ENCODE measurements around the gene EIF2B5. TPM values are rescaled to one million over a fixed set of nuclear protein-coding genes. Genes with fewer than 3 reads are reported as not detected.

EIF2B5 gene
- total and polyA plus RNA-seq, 2 of the 13 experiments (the other 11 are each of a cell fraction or from before 2014, with no cell fraction given) = 38.4 to 60.2 TPM

GRCh38 chr3:184154885-184155643, 19.9 kb downstream of the EIF2B5 start, which contains the start of gene DVL3 (continued):
- TF ChIP-seq SALL1 (CRISPR knock-in tag; IDR thresholded peaks at IDR 0.05) (0 out of 2 replicates have a peak, but pooled peaks have one; percentile 9), FOXK1 (CRISPR knock-in tag; IDR thresholded peaks at IDR 0.05; ENCODE audit: borderline replicate concordance, low read depth) (no peak), TRIM24 (CRISPR knock-in tag; IDR thresholded peaks at IDR 0.05) (no peak), ZNF678 (CRISPR knock-in tag; IDR thresholded peaks at IDR 0.05) (no peak), KDM3A (CRISPR knock-in tag; IDR thresholded peaks at IDR 0.05; ENCODE audit: low read depth) (no peak), SUZ12 (IDR thresholded peaks at IDR 0.05; ENCODE audit: low read depth, low read length) (no peak), ARNT2 (CRISPR knock-in tag; IDR thresholded peaks at IDR 0.05; ENCODE audit: low read depth) (no peak), ZFP36L2 (CRISPR knock-in tag; IDR thresholded peaks at IDR 0.05) (no peak), ZMYM3 (CRISPR knock-in tag; IDR thresholded peaks at IDR 0.05) (no peak), ZBTB2 (CRISPR knock-in tag; IDR thresholded peaks at IDR 0.05; ENCODE audit: low read depth) (peak; percentile 93), MAZ (IDR thresholded peaks at IDR 0.05; ENCODE audit: borderline replicate concordance, low read depth, low read length) (no peak), MAZ (CRISPR knock-in tag; IDR thresholded peaks at IDR 0.05; ENCODE audit: low read depth) (no peak), ZNF720 (CRISPR knock-in tag; IDR thresholded peaks at IDR 0.05) (no peak), ZNF574 (CRISPR knock-in tag; IDR thresholded peaks at IDR 0.05) (peak; percentile 62), ZNF292 (CRISPR knock-in tag; IDR thresholded peaks at IDR 0.05; ENCODE audit: borderline replicate concordance, low read depth) (no peak), HINFP (CRISPR knock-in tag; IDR thresholded peaks at IDR 0.05; ENCODE audit: low read depth) (no peak), RAD21 (CRISPR knock-in tag; IDR thresholded peaks at IDR 0.05) (no peak), ZNF484 (CRISPR knock-in tag; IDR thresholded peaks at IDR 0.05; ENCODE audit: borderline replicate concordance, low read depth) (no peak), ATF7-NPFF (CRISPR knock-in tag; IDR thresholded peaks at IDR 0.05; ENCODE audit: low read depth) (no peak)
